ENCODE measurements around the gene LIPG.

DNA sequence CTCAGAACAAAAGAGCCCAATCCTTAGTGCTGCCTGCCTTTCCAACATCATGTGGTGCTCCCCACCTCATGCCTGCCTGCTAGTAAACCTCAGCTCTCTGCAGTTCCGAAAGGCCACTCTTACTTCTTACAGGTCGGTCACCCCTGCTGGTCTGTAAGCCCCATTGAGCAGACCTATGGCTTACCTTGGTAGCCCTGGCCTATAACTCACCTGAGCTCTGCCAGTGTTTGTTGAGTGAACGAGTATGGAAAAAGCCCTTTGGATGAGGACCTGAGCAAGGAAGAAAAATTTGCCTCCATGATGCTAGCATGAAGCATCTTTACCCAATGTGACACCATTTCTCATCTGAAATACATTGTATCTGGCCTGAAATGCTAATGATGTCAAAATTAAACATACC is 83.3 kb downstream of the LIPG start:
- TF ChIP-seq POLR2AphosphoS5 (IDR thresholded peaks at IDR 0.05; ENCODE audit: low read depth, low read length) = no peak
- TF ChIP-seq, protein P1, sequence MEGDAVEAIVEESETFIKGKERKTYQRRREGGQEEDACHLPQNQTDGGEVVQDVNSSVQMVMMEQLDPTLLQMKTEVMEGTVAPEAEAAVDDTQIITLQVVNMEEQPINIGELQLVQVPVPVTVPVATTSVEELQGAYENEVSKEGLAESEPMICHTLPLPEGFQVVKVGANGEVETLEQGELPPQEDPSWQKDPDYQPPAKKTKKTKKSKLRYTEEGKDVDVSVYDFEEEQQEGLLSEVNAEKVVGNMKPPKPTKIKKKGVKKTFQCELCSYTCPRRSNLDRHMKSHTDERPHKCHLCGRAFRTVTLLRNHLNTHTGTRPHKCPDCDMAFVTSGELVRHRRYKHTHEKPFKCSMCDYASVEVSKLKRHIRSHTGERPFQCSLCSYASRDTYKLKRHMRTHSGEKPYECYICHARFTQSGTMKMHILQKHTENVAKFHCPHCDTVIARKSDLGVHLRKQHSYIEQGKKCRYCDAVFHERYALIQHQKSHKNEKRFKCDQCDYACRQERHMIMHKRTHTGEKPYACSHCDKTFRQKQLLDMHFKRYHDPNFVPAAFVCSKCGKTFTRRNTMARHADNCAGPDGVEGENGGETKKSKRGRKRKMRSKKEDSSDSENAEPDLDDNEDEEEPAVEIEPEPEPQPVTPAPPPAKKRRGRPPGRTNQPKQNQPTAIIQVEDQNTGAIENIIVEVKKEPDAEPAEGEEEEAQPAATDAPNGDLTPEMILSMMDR (IDR thresholded peaks at IDR 0.05) = no peak
- TF ChIP-seq REST (IDR thresholded peaks at IDR 0.05; ENCODE audit: insufficient read depth in 1 of 2, low read depth in 2 of 2, low read length in 1 of 2) = no peak
- no peak for TF ChIP-seq SIN3A (IDR thresholded peaks at IDR 0.05; ENCODE audit: borderline replicate concordance, insufficient read depth, low read depth, low read length)
- TF ChIP-seq TCF7L2 (IDR thresholded peaks at IDR 0.05; ENCODE audit: low read depth, low read length) = no peak
